NCI-H1092 (cell line): ENCODE results near the gene CASP9.

Source experiments
- DNase-seq: peaks from one replicate; lab custom pipeline; 2025; lab: John Stamatoyannopoulos, UW

Gene CASP9

GRCh38 chr1:15445390-15446122 lies 78.5 kb downstream of the CASP9 start:
- DNase-seq = no peak

DNA sequence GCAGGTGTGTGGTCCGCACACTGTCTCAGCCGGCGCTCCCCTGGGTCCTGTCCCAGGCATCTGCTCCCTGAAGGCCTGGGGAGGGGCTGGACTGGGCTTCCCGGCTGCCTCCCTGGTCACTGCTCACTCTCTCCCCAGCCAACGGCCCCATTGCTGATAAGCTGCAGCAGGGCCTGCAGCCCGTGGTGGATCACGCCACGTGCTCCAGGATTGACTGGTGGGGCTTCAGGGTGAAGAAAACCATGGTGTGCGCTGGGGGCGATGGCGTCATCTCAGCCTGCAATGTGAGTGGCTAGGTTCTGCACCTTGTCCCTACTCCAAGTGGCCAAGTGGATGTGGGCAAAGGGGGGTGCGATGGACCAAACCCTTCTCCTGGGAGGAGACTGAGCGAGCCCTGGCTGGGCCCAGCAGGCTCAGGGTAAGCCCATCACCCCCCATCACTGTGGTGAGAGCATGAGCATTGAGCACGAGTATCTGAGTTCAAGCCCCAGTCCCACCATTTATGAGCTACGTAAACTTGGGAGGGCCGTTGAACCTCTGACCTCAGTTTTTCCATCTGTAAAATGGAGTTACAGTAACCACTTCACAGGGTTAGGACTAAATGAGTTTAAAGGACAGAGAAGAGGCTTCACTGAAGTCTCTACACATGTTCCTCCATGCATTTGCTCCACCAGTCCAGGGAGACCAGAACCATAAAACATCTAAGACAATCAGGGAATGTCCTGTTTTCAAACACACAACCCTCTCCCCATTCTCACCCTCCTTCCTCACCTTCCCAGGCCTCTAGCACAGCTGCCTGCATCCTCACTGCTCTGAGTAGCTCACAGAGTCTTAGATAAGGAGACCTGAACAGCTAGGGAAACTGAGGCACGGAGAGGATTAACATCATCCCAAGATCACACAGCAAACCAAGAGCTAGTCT lies 79.3 kb downstream of the CASP9 start:
- no peak for DNase-seq

GRCh38 chr1:15443281-15443680 lies 80.7 kb downstream of the CASP9 start:
- DNase-seq = no peak

- no peak for DNase-seq
Measured at GRCh38 chr1:15442759-15443158, 81.3 kb downstream of the CASP9 start.

DNA sequence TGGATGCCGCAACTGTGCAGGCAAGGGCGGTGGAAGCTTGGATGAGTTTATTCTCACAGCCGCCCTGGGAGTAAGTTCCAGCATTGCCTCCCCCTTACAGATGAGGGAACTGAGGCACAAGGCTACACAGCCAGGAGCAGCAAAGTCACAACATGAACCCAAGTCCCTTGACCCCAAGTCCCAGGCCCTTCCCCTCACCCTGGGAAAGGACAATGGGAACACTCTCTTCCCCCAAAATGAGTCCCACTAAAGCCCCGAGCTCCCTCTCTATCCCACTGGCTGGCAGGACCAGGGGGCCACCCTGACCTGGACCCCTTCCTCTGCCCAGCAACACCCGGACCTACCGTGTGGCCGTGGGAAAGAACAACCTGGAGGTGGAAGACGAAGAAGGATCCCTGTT lies 81.9 kb downstream of the CASP9 start:
- DNase-seq = no peak
